ENCODE measurements around the gene MACROD2. TPM values are rescaled to one million over a fixed set of nuclear protein-coding genes. Genes with fewer than 3 reads are reported as not detected.

The MACROD2 gene
- total RNA-seq, 1 experiment from 2014 or later, result 1.6 TPM

DNA sequence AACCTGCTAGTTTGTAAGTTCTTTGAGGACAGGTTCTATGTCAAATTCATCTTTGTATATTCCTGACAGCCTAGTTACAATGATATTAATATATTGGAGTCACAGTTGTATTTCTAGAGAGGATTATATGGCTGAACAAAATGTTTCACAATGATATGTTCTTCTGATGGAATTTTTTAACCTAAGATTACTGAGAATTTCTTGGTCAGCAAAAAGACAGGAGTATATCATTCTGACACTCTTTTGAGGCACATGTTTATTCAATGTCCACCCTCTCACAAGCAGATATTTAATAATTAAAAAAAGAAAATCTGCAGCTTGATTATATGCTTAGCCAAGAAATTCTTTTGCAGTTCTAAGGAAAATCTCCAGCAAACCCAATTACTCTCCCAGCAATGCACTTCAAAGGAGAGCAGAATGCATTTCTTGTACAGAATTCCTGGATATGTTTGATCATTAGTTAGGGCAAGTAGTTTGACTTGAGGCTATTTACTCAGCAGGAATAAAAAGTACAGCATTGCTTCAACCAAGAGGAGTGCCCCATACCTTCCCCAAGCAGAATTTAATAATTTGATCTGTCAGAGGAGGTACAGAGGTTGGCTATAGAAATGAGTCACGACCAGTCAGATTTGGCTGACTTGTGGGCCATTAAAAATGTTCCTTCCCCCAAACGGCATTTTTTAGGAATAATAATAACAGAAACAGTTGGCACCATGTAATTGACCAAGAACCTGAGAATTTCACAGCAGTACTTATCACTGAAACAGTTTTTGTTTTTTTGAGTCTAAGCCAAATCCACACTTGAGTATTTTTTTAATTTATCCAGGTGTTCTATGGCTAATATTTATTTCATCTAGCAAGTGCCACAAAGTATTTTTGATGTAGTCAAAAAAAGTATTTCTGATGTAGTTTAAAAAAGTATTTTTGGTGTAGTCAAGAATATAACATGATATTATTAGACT is 850.2 kb downstream of the MACROD2 start:
- Mint-ChIP-seq H3K27me3 (ENCODE audit: low read depth) (no peaks in the 10 kb centered on the region), H3K36me3 (ENCODE audit: insufficient read depth in 1 of 3, low read depth in 3 of 3) (peaks cover 0 to 14% (median 0%) of the 10 kb centered on the region in 3 experiments; a peak in 4 of 7 replicates), H3K4me3 (no peak overlapping the region), H3K4me1 (peaks cover 5 to 10% of the 10 kb centered on the region in 2 experiments; a peak in 3 of 4 replicates), H3K9me3 (peaks cover 5 to 13% of the 10 kb centered on the region in 2 experiments; a peak in 3 of 5 replicates), H3K27ac (no peak overlapping the region)
- no CpG with 5 or more reads among the region's 2 CpGs for WGBS (ENCODE audit: extremely low coverage, insufficient read length, low lambda C conversion rate)
- no peak for DNase-seq
- Histone ChIP-seq H2AK5ac (ENCODE audit: insufficient read length, low read length) (no peak overlapping the region), H2AFZ (ENCODE audit: low read length) (no peak overlapping the region), H2BK20ac (ENCODE audit: low read depth, low read length, poor library complexity, severe bottlenecking) (no peak overlapping the region), H3K4me1 (ENCODE audit: insufficient read depth, low read length) (no peaks in the 10 kb centered on the region), H2BK120ac (ENCODE audit: low read depth, low read length, poor library complexity, severe bottlenecking) (no peak overlapping the region), H4K5ac (ENCODE audit: insufficient read length, low read depth, low read length) (no peak overlapping the region), H3K4me2 (ENCODE audit: insufficient read depth, insufficient read length, low read length) (no peak overlapping the region), H3T11ph (ENCODE audit: low read length) (no peak overlapping the region), H3K14ac (ENCODE audit: insufficient read depth, low read length) (no peak overlapping the region), H3K79me2 (ENCODE audit: insufficient read depth, low read length) (no peaks in the 10 kb centered on the region), H3K27me3 (ENCODE audit: insufficient read depth, low read length) (no peaks in the 10 kb centered on the region), H2BK12ac (ENCODE audit: insufficient read length, low read depth, low read length) (no peak overlapping the region), H3K18ac (ENCODE audit: insufficient read length, low read depth, low read length) (no peak overlapping the region), H2BK15ac (ENCODE audit: low read depth, low read length) (no peak overlapping the region), H3K27ac (ENCODE audit: insufficient read length, low read depth, low read length) (no peak overlapping the region), H3K9me3 (ENCODE audit: control insufficient read depth, low read depth, low read length) (no peaks in the 10 kb centered on the region), H4K8ac (replicated peaks; ENCODE audit: insufficient read length, low read depth, low read length) (no peak overlapping the region), H4K91ac (ENCODE audit: insufficient read length, low read depth, low read length) (no peak overlapping the region), H3K4ac (ENCODE audit: low read depth, low read length) (no peak overlapping the region), H4K20me1 (ENCODE audit: control insufficient read depth, insufficient read depth, insufficient read length) (no peaks in the 10 kb centered on the region), H3K79me1 (ENCODE audit: insufficient read depth, low read depth, low read length, poor library complexity, severe bottlenecking) (no peaks in the 10 kb centered on the region), H3K9ac (ENCODE audit: extremely low read depth, insufficient read length, low read length) (no peak overlapping the region), H2BK5ac (ENCODE audit: insufficient read length, low read length) (no peak overlapping the region), H3K23me2 (ENCODE audit: insufficient read length, low read depth, low read length, poor library complexity, severe bottlenecking) (no peaks in the 10 kb centered on the region), H3K56ac (ENCODE audit: insufficient read length, low read depth, low read length) (no peak overlapping the region), H3K23ac (ENCODE audit: insufficient read length, low read depth, low read length) (no peak overlapping the region)
- TF ChIP-seq, protein P1, sequence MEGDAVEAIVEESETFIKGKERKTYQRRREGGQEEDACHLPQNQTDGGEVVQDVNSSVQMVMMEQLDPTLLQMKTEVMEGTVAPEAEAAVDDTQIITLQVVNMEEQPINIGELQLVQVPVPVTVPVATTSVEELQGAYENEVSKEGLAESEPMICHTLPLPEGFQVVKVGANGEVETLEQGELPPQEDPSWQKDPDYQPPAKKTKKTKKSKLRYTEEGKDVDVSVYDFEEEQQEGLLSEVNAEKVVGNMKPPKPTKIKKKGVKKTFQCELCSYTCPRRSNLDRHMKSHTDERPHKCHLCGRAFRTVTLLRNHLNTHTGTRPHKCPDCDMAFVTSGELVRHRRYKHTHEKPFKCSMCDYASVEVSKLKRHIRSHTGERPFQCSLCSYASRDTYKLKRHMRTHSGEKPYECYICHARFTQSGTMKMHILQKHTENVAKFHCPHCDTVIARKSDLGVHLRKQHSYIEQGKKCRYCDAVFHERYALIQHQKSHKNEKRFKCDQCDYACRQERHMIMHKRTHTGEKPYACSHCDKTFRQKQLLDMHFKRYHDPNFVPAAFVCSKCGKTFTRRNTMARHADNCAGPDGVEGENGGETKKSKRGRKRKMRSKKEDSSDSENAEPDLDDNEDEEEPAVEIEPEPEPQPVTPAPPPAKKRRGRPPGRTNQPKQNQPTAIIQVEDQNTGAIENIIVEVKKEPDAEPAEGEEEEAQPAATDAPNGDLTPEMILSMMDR (conservative IDR thresholded peaks at IDR 0.05), result no peak

Measured in H9 (cell line).